Neuronal stem cell (in vitro differentiated cells): ENCODE measurements around the gene C5orf15.

Source experiments
- DNase-seq: peaks from one replicate; pipeline ENCODE4 v3.0.0-alpha.2; 2013; ENCODE audit warnings: low spot score
- H2AFZ ChIP-seq: one replicate; pipeline ENCODE4 v1.6.1; 2013; ENCODE audit warnings: mild to moderate bottlenecking, low read length, inconsistent platforms
- H2AK5ac ChIP-seq: 2 replicates; pipeline ENCODE4 v1.6.1; 2013; ENCODE audit warnings: low read depth, mild to moderate bottlenecking, inconsistent platforms, low read length, moderate library complexity, mixed read lengths
- H2BK120ac ChIP-seq: 2 replicates; pipeline ENCODE4 v1.6.1; 2013; ENCODE audit warnings: low read depth, mild to moderate bottlenecking, inconsistent platforms, low read length, moderate library complexity, mixed read lengths
- H2BK12ac ChIP-seq: one replicate; pipeline ENCODE4 v1.6.1; 2013; ENCODE audit warnings: low read length, inconsistent platforms
- H2BK15ac ChIP-seq: 2 replicates; pipeline ENCODE4 v1.6.1; 2013; ENCODE audit warnings: mild to moderate bottlenecking, low read length, inconsistent platforms, mixed read lengths
- H2BK5ac ChIP-seq: one replicate; pipeline ENCODE4 v1.6.1; 2013; ENCODE audit warnings: inconsistent platforms, mild to moderate bottlenecking, low read length, moderate library complexity
- H3K14ac ChIP-seq: one replicate; pipeline ENCODE4 v1.6.1; 2013; ENCODE audit warnings: low read length, inconsistent platforms
- H3K18ac ChIP-seq: 2 replicates; pipeline ENCODE4 v1.6.1; 2013; ENCODE audit warnings: low read length, inconsistent platforms
- H3K23ac ChIP-seq: 2 replicates; pipeline ENCODE4 v1.6.1; 2013; ENCODE audit warnings: low read depth, mild to moderate bottlenecking, mixed read lengths, low read length, inconsistent platforms; ENCODE audit not compliant: poor library complexity
- H3K27ac ChIP-seq: replicated peaks from 3 replicates; pipeline ENCODE4 v1.5.1; 2013; ENCODE audit warnings: low read length, inconsistent platforms
- H3K27me3 ChIP-seq, 3 experiments: 2 replicates each; pipeline ENCODE4 v1.6.1; 2013; ENCODE audit warnings: low read length in 3 of 3, mild to moderate bottlenecking in 2 of 3, inconsistent platforms in 1 of 3, low read depth in 1 of 3, mixed read lengths in 1 of 3, moderate library complexity in 1 of 3; ENCODE audit not compliant: control insufficient read depth in 3 of 3, insufficient read depth in 3 of 3
- H3K36me3 ChIP-seq, 2 donors: replicated peaks in 1 of 2; 2 replicates each; pipeline ENCODE4 v1.6.1; 2013; ENCODE audit warnings: low read length in 2 of 2; ENCODE audit not compliant: control insufficient read depth in 2 of 2, insufficient read depth in 2 of 2
- H3K4ac ChIP-seq: 2 replicates; pipeline ENCODE4 v1.6.1; 2013; ENCODE audit warnings: inconsistent platforms, mild to moderate bottlenecking, low read length, moderate library complexity
- H3K4me1 ChIP-seq, 2 donors: 1 replicate in 1 of 2; 2 replicates in 1 of 2; pipeline ENCODE4 v1.6.1; 2013; ENCODE audit warnings: low read length in 2 of 2, low read depth in 1 of 2; ENCODE audit not compliant: control insufficient read depth in 2 of 2, insufficient read depth in 1 of 2
- H3K4me2 ChIP-seq: one replicate; pipeline ENCODE4 v1.6.1; 2013; ENCODE audit warnings: mild to moderate bottlenecking, low read length, inconsistent platforms; ENCODE audit not compliant: insufficient read depth, poor library complexity, severe bottlenecking
- H3K4me3 ChIP-seq, 2 donors: 2 replicates each; pipeline ENCODE4 v1.5.1; 2013; ENCODE audit warnings: low read length in 2 of 2, mild to moderate bottlenecking in 2 of 2, inconsistent platforms in 1 of 2, moderate library complexity in 1 of 2
- H3K79me1 ChIP-seq: one replicate; pipeline ENCODE4 v1.6.1; 2013; ENCODE audit warnings: low read depth, mild to moderate bottlenecking, inconsistent platforms, low read length, moderate library complexity
- H3K9ac ChIP-seq: one replicate; pipeline ENCODE4 v1.6.1; 2013; ENCODE audit warnings: mild to moderate bottlenecking, low read depth, low read length, inconsistent platforms; ENCODE audit not compliant: poor library complexity
- H3K9me3 ChIP-seq, 2 donors: replicated peaks in 1 of 2; 2 replicates each; pipeline versions ENCODE3 to v1.6.1; 2013; ENCODE audit warnings: low read length in 2 of 2, mild to moderate bottlenecking in 2 of 2, inconsistent platforms in 1 of 2, low read depth in 1 of 2, mixed read lengths in 1 of 2, moderate library complexity in 1 of 2; ENCODE audit not compliant: control insufficient read depth in 2 of 2, insufficient read depth in 1 of 2
- H4K8ac ChIP-seq: one replicate; pipeline ENCODE4 v1.6.1; 2013; ENCODE audit warnings: low read depth, mild to moderate bottlenecking, inconsistent platforms, low read length, moderate library complexity
- H4K91ac ChIP-seq: one replicate; pipeline ENCODE4 v1.6.1; 2013; ENCODE audit warnings: low read length, low read depth, mild to moderate bottlenecking, inconsistent platforms; ENCODE audit not compliant: poor library complexity
- WGBS, 2 donors: extraction: QIAGEN DNeasy Blood & Tissue Kit; methylation state at CpG; one replicate each; pipeline ENCODE4 v1.1.7; 2013; ENCODE audit warnings: missing lambda C conversion rate in 2 of 2, mixed read lengths in 1 of 2; ENCODE audit not compliant: insufficient read length in 2 of 2, insufficient replicate concordance in 1 of 2; ENCODE audit errors: extremely low coverage in 2 of 2; 5-methylcytosine and 5-hydroxymethylcytosine counted together

The C5orf15 gene

DNA sequence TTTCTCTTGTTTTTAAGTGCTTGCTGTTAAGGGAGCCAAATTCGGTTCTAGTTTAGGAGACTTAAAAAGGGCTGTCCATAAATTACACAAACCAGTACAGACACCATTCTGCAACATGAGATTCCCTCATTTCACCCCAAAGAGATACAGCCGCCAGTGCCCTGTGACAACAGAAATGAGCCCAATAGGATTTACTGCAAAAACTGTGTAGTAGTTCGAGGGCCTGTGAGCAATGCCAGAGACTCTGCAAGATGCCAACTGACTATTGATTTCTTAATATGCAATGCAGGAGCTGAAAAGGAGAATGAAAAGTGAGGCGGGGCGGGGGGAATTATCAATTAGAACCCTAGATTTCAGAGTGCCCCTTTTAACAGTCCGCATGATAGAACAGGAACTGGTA is 5.7 kb upstream of the C5orf15 start:
- Histone ChIP-seq H3K4ac (no peak overlapping the region), H2BK120ac (no peak overlapping the region), H3K79me1 (peaks cover 2% of the 10 kb centered on the region), H4K91ac (no peak overlapping the region), H3K27me3 (no peaks in the 10 kb centered on the region), H3K14ac (no peak overlapping the region), H2BK12ac (no peak overlapping the region), H2AK5ac (no peak overlapping the region), H3K4me3 (no peak overlapping the region), H2BK5ac (no peak overlapping the region), H2AFZ (no peak overlapping the region), H3K36me3 (peaks cover 30 to 77% of the 10 kb centered on the region in 2 donors), H2BK15ac (no peak overlapping the region), H3K23ac (no peak overlapping the region), H3K9me3 (no peaks in the 10 kb centered on the region), H3K4me2 (no peak overlapping the region), H3K18ac (no peak overlapping the region), H3K4me1 (no peaks in the 10 kb centered on the region), H4K8ac (no peak overlapping the region), H3K27ac (no peak overlapping the region), H3K9ac (no peak overlapping the region)
- no CpG with 5 or more reads among the region's 6 CpGs for WGBS, 2 donors
- no peak for DNase-seq

DNA sequence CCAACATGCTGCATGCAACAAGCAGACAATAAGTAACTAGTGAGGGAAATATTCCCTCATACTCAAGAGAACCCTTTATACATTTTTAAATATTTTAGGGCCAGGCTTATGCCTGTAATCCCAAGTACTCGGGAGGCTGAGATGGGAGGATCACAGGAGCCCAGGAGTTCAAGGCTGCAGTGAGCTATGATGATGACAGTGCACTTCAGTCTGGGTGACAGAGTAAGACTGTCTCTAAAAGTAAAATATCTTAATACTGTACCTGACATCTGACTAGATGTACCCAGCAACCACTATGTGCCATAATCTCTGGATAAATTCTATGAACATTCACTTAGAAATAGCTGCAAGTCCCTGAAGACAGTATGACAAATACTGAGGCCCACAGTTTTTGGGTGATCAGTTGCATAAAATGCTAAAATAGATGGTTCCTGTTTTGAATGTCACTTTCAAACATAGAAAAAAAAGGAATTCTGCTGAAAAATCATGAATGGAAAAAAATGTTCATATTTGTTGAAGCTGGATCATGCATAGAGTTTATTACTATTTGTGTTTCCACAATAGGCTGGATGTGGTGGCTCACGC is 2.0 kb upstream of the C5orf15 start:
- no peak overlapping the region for H2BK15ac ChIP-seq
- H3K36me3 ChIP-seq, result peaks cover 19 to 41% of the 10 kb centered on the region in 2 donors
- H3K27ac ChIP-seq, result no peak overlapping the region
- no peak overlapping the region for H2AK5ac ChIP-seq
- WGBS, 2 donors, result no CpG with 5 or more reads among the region's 2 CpGs
- DNase-seq, result no peak
- H3K18ac ChIP-seq, result no peak overlapping the region
- H2BK5ac ChIP-seq, result no peak overlapping the region
- H3K23ac ChIP-seq, result no peak overlapping the region
- no peak overlapping the region for H2BK120ac ChIP-seq
- no peak overlapping the region for H3K4me3 ChIP-seq
- no peak overlapping the region for H2AFZ ChIP-seq
- no peaks in the 10 kb centered on the region for H3K27me3 ChIP-seq
- H2BK12ac ChIP-seq, result no peak overlapping the region
- no peak overlapping the region for H4K91ac ChIP-seq
- peaks cover 9% of the 10 kb centered on the region for H3K79me1 ChIP-seq
- no peak overlapping the region for H3K14ac ChIP-seq
- no peaks in the 10 kb centered on the region for H3K9me3 ChIP-seq
- H3K4me1 ChIP-seq, result peaks cover 1 to 4% of the 10 kb centered on the region in 2 donors
- no peak overlapping the region for H4K8ac ChIP-seq
- no peak overlapping the region for H3K9ac ChIP-seq
- H3K4ac ChIP-seq, result no peak overlapping the region
- H3K4me2 ChIP-seq, result no peak overlapping the region

DNA sequence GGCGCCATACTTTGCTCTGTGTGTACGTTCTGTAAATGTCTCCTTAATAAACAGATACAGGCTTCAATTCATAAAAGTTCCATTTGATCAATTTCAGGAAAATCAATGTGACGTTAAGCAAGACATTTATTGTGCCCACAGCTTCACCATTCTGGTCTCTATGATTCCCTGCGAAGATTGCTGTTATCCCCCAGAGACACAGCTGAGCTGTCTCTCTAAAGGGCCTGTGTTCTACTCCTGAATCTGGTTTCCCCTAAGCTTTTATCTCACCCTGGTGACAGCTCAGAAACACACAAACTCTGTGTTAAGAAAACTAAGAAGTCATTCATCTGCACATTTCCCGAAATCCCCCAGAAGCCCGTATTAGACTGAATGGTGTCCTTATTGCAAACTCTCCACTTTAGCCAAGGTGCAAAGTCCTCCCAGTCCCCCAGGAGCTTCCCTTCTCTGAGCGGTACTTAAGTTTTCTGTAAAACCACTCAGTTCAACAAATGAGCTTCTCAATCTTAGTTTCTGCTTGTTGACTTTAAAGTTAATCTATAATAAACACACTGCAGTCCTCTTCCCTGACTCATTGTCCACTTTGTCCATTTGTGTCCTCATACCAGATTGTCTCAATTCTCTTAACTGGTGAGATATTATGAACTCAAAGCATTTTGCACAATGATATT is 1.4 kb upstream of the C5orf15 start:
- H3K23ac ChIP-seq, result no peak overlapping the region
- no peak overlapping the region for H3K4me3 ChIP-seq
- no peak overlapping the region for H3K4ac ChIP-seq
- peaks cover 15 to 34% of the 10 kb centered on the region in 2 donors for H3K36me3 ChIP-seq
- no peak overlapping the region for H2BK5ac ChIP-seq
- no peak overlapping the region for H4K91ac ChIP-seq
- no peak overlapping the region for H2BK120ac ChIP-seq
- no peak overlapping the region for H2BK15ac ChIP-seq
- H3K4me2 ChIP-seq, result no peak overlapping the region
- H2AK5ac ChIP-seq, result no peak overlapping the region
- no peaks in the 10 kb centered on the region for H3K9me3 ChIP-seq
- H2BK12ac ChIP-seq, result no peak overlapping the region
- no peak overlapping the region for H3K9ac ChIP-seq
- no peaks in the 10 kb centered on the region for H3K27me3 ChIP-seq
- H3K18ac ChIP-seq, result no peak overlapping the region
- H3K27ac ChIP-seq, result no peak overlapping the region
- H3K79me1 ChIP-seq, result peaks cover 9% of the 10 kb centered on the region
- no peak overlapping the region for H4K8ac ChIP-seq
- peaks cover 1 to 4% of the 10 kb centered on the region in 2 donors for H3K4me1 ChIP-seq
- no peak for DNase-seq
- no peak overlapping the region for H2AFZ ChIP-seq
- H3K14ac ChIP-seq, result no peak overlapping the region
- no CpG with 5 or more reads among the region's 7 CpGs for WGBS, 2 donors

DNA sequence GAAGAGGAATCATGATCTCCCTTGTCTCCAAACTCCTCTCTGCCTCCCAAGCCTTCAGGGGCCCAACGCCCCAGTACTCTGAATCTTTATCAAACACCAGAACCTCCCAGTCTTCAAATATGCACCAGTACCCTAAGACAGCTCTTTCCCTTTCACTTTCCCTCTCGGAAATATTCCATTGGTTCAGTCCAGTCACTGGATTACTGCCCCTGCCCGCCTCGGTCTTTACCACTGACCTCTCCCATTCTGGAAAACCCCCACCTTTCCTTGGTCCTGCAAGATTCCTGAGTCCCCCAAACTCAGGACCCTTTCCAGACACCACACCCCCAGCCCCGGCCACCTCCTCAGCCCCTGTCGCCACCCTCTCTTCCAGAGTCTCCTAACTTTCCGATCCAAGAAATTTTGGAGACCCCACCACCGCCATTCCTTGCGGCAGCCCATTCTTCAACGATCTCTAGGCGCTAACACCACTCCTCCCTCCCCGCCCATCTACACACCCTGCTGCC is 674 bp downstream of the C5orf15 start:
- Histone ChIP-seq H3K4ac (no peak overlapping the region), H3K14ac (peak overlapping the region; percentile 94), H3K27ac (peak overlapping the region; percentile 73), H2AFZ (peak overlapping the region; percentile 95), H3K4me3 (peak overlapping the region; percentile 94 to 97), H3K79me1 (peaks cover 9% of the 10 kb centered on the region), H3K9ac (peak overlapping the region; percentile 99), H2BK12ac (no peak overlapping the region), H2BK5ac (peak overlapping the region; percentile 90), H2AK5ac (peak overlapping the region; percentile 94), H3K18ac (peak overlapping the region; percentile 100), H3K36me3 (peaks cover 2 to 17% of the 10 kb centered on the region in 2 donors), H4K91ac (peak overlapping the region; percentile 72), H3K27me3 (no peaks in the 10 kb centered on the region), H2BK15ac (peak overlapping the region; percentile 85), H3K4me1 (peaks cover 1 to 4% of the 10 kb centered on the region in 2 donors), H3K23ac (peak overlapping the region; percentile 50), H3K9me3 (peaks cover 0 to 4% of the 10 kb centered on the region in 2 donors), H4K8ac (no peak overlapping the region), H3K4me2 (peak overlapping the region; percentile 93), H2BK120ac (no peak overlapping the region)
- WGBS, 2 donors, result no CpG with 5 or more reads among the region's 12 CpGs
- DNase-seq, result no peak
